ENCODE measurements around the gene PILRA.
"Not testable (repeated sequence)": the region's sequence is repeated elsewhere in the genome, so short reads cannot be mapped to it uniquely, and the experiment has no call there.

Gene PILRA

DNA sequence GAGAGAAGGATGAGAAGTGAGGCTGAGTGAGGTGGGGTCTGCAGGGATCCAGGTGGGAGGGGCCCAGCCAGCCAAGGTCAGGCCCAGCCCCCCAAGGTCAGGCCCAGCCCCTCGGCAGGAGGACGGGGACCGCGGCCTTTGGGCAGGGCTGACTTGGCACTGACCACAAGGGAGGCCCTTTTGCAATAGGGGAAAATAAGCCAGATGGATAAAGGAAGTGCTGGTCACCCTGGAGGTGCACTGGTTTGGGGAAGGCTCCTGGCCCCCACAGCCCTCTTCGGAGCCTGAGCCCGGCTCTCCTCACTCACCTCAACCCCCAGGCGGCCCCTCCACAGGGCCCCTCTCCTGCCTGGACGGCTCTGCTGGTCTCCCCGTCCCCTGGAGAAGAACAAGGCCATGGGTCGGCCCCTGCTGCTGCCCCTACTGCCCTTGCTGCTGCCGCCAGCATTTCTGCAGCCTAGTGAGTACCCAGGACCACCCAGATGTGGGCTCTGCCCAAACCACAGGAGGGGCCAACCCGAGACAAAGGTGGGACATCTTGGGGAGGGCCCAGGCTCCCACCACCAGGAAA lies at the start of gene PILRA:
PILRA (plus strand) TSS at position 227 of the 571 bp plus-strand sequence; CDS start at position 397, 170 bp downstream.
- DNase-seq (ENCODE audit: low spot score) = peak; percentile 38

DNA sequence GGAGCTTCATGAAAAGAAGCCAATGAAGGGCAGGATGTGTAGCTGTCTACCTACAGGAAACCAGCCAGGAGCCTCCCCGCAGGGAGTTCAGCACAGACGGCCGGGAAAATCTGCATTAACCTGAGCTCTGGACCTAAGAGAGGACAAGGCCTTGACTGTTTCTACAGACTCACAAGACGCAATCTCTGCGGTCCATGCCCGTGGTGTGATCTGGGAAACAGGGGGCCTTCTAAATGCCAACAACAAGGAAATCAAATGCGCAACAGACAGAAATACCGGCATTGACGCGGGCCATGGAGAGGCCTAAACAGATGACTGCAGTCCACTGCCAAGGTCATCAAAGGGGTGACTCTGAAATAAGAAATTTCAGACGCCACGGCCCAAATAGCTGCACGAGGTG lies 49.1 kb upstream of the PILRA start:
- DNase-seq (ENCODE audit: low spot score) = not testable (repeated sequence)

DNA sequence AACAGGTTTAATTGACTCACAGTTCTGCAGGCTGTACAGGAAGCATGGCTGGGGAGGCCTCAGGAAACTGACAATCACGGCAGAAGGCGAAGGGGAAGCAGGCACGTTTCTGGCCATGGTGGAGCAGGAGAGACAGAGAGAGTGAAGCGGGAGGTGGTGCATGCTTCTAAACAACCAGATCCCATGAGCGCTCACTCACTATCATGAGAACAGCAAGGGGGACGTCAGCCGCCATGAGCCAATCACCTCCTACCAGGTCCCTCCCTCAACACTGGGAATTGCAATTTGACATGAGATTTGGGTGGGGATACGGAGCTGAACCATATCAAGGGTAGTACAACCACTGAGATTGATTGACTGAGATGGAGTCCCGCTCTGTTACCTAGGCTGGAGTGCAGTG lies 47.6 kb upstream of the PILRA start:
- DNase-seq (ENCODE audit: low spot score) = not testable (repeated sequence)

DNA sequence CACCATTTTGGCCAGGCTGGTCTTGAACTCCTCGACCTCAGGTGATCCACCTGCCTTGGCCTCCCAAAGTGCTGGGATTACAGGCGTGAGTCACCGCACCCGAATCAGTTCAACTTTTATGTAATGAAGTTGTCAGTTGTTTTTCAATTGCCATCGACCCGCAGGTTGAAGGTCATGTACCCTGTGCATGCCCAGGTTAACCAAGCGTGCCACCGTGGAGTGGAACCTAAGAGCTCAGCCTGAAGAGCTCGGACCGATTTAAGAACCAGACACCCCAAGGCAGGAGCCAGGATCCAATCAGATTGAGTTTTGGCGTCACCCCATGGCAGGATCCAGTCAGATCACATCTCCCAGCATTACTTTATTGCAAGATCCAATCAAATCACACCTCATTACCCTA lies 46.4 kb upstream of the PILRA start:
- not testable (repeated sequence) for DNase-seq (ENCODE audit: low spot score)

DNA sequence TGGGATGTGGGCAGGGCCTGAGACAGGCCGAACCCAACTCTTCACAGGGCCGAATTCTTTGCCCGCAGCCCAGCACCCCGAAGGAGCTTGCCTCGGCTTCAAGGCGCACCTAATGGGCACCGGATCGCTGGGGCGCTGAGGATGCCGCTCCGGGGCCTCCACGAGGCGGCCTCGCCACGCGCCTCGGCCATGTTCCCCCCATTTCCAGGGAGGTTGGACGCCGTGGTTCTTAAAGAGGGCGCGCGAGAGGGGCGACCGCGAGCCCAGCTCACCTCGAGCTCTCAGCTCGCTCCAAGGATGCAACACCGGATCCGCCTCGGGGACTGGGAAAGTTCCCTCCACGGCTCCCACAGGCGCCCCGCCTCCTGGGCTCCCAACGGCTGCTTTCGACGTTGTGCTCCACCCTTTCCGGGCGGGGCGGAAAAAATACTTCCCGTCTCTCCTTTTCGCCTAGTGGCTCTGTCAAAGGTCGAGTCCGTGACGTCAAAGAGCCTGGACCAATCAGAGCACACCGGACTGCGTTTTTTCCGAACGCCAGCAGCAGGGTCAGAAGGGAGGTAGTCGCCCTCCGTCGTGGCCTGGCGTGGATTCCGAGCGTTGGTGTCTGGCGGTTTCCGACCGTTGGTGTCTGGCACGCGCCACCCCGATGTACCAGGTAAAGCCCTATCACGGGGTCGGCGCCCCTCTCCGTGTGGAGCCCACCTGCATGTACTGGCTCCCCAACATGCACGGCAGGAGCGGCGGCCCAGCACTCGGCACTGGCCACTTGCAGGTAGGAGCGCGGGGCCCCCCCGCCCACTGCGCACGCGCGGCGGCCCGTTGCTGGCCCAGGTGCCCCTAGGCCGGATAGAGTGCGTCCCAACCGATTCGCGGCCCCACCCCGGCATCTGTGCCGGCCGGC lies 37.5 kb upstream of the PILRA start:
- DNase-seq (ENCODE audit: low spot score) = peak; percentile 95

DNA sequence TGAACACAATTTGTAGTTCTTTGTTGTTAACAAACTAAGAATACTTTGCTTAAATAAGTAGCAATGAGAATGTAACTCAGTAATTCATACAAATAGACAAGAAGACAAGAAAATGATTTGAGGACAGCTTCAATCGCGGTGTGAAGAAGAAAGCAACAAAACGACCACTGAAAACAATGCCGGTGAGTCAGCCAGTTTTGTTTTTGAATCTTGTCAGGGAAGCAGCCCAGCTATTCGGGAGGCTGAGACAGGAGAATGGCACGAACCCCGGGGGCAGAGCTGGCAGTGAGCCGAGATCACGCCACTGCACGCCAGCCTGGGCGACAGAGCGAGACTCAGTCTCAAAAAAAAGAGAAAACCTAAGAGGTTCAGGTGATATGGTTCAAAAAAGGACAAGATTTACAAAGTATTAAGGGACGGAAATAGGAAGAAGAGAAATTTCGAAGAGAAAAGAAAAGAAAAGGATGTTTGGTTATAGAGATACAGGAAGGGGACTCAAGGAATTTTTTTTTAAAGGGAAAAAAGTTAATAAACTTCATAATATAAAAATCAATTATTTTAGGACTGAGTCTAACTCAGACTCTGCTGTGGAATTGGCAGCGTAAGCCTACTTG lies 35.1 kb upstream of the PILRA start:
- not testable (repeated sequence) for DNase-seq (ENCODE audit: low spot score)

DNA sequence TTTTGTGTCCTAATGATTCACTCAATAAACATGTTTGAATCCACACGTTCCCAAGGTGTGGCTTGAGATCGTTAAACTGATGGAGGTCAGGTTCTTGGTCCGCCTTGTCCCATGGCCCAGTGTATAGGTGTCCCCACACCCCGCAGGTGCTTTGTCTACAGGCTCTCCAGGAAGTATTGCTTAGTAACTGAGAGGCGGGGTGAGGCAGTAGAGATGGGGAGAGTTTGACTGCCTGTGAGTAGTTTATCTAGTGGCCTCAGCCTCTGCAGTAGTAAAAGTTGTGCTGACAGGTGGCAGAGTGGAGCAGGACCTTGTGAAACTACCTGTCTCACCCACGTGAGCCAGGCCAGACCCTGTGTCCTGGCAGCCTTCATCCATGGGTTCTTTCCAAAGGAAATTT lies 32.0 kb upstream of the PILRA start:
- not testable (repeated sequence) for DNase-seq (ENCODE audit: low spot score)

DNA sequence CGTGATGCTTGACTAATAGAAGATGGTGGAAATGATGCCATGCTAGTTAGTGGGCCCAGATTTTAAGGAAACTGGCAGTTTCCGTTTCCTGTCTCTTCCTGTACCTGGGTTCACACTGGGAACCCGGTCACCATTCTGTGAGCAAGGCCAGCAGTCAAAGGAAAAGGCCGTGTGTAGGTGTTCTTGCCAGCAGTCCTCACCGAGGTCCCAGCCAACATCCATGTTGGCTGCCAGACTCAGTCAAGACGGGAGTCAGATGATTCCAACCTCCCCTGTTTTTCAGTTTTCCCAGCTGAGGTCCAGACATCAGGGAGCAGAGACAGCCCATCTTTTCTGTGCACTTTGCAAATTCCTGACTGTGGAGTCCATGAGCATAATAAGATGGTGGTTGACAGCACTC lies 30.5 kb upstream of the PILRA start:
- peak; percentile 30 for DNase-seq (ENCODE audit: low spot score)

DNA sequence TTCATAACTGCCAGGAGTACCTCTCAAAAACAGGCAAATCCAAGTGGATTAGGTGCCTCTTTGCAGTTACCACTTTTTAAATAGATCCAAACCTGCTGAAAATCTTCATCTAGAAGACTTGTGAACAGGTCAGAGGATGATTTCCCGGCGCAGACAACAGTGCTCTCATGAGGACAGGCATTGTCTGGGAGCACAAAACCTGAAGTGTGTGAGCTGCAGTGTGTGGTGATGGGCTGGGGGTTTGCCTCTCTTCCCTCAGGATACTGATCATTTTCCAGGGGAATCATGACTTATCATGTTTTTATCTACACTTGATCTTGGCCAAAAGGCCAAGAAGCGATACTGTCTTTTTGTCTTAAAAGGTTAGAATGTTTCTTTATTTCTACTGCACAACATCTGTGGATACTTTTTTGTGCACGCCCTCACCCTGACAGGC lies 29.1 kb upstream of the PILRA start:
- not testable (repeated sequence) for DNase-seq (ENCODE audit: low spot score)

DNA sequence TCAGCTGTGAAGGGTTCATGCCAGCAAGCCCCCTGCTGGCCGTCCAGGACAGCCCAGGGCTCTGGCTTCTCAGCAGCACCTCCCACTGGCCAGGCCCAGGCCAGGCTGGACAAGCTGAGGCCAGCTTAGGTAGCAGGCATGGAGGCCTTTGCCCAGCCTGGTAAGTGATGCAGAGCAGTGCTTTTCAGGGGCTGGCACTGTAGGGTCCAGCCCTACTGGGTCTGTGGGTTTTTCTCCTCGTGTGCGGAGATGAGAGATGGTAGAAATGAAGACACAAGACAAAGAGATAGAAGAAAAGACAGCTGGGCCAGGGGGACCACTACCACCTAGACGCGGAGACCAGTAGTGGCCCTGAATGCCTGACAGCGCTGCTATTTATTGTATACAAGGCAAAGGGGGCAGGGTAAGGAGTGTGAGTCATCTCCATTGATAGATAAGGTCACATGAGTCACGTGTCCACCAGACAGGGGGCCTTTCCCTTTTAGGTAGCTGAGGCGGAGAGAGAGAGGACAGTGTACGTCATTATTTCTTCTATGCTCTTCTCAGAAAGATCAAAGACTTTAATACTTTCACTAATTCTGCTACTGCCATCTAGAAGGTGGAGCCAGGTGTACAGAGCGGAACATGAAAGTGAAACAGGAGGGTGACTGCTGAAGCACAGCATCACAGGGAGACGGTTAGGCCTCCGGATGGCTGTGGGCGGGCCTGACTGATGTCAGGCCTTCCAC lies 28.6 kb upstream of the PILRA start:
- DNase-seq (ENCODE audit: low spot score) = not testable (repeated sequence)

DNA sequence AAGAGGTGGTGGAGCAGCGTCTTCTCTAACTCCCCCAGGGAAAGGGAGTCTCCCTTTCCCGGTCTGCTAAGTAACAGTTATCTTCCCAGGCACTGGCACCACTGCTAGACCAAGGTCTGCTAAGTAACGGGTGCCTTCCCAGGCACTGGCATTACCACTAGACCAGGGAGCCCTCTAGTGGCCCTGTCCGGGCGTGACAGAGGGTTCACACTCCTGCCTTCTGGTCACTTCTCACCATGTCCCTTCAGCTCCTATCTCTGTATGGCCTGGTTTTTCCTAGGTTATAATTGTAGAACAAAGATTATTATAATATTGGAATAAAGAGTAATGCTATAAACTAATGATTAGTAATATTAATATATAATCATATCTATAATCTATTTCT lies 28.0 kb upstream of the PILRA start:
- DNase-seq (ENCODE audit: low spot score) = peak; percentile 66

DNA sequence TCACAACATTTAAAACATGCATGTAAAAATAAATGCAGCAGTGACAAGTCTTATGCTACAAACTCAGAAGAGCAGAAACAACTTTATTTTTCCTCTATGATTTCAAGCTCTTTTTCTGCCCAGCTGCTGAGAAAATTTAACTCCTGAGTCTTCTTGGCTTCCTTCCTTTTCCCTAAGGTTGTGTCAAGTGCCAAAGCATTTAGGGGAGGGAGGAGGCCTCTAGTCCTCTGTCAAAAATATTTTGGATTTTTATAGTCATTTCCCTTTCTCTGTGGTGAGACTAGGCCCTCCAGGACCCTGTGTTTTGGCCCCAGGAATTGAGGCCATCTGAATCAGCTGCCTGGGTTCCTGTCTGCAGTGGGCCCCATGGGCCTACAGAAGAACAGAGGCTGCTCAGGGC lies 26.4 kb upstream of the PILRA start:
- DNase-seq (ENCODE audit: low spot score) = no peak

DNA sequence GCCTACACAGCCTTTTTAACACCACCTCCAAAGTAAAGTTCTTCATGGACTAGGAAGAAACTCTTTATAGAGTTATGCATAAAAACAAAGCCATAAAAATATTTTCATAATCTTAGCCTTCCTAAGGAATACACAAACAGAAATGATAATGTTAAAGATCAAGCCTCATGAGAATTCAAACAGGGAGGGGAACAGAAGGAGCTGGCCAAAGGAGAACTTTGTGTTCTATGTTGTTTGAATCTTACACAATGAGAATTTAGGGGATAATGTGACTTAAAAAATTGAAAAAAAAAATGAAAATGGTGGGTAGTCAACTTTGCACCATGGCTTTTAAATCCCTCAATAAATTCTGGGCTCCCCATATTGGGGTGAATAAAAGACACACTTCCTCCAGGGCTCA lies 24.5 kb upstream of the PILRA start:
- no peak for DNase-seq (ENCODE audit: low spot score)

DNA sequence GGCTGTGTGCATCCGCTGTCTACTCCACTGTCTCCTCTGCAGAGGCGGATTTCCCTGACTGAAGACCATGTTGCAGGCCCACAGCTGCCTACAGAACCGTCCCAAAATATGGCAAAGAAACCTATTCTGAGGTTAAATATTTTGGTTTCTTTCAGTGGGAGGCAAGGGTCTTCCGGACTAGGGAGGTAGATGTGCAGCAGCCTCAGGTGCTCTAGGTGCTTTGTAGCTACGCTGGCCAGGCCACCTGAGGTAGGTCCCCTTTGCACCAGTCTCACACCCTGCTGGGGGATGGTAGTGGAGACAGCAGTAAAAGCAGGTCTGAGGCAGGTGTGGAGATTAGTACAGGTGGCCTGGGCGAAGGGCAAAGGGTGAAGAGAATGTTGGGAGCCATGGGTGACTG lies 23.5 kb upstream of the PILRA start:
- no peak for DNase-seq (ENCODE audit: low spot score)

DNA sequence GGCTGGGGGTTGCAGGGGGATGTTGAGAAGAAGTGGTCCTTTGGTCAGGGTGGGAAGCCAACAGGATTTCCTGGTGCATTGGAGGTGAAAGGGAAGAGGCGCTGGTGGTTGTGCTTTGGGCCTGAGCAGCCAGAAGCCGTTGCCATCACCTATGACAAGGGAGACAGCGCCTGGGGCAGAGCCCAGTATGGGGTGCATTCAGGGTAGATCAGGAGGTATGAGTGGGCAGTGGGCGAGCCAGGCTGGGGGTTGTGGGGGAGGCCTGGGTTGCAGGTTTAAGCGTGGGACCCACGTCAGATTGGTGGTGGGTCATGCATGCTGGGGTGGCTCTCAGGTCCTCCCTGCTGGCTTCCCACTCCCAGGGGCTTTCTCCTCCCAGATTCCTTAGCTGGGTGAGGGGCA lies 21.6 kb upstream of the PILRA start:
- DNase-seq (ENCODE audit: low spot score) = no peak

DNA sequence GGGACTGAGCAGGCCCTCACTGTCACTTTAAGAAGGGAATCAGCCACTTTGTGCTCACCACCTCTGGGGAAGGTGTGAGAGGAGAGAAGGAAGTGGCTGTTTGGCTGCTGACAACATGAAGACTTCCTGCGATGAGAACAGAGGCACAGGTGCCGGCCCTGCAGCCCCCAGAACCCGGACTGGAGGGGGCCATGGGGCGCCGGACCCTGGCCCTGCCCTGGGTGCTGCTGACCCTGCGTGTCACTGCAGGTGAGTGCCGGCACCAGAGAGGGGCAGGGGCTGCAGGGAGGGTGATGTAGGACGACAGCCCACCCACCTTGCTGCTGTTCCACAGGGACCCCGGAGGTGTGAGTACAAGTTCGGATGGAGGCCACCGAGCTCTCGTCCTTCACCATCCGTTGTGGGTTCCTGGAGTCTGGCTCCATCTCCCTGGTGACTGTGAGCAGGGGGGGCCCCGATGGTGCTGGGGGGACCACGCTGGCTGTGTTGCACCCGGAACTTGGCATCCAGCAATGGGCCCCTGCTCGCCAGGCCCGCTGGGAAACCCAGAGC lies 21.0 kb upstream of the PILRA start:
- not testable (repeated sequence) for DNase-seq (ENCODE audit: low spot score)

DNA sequence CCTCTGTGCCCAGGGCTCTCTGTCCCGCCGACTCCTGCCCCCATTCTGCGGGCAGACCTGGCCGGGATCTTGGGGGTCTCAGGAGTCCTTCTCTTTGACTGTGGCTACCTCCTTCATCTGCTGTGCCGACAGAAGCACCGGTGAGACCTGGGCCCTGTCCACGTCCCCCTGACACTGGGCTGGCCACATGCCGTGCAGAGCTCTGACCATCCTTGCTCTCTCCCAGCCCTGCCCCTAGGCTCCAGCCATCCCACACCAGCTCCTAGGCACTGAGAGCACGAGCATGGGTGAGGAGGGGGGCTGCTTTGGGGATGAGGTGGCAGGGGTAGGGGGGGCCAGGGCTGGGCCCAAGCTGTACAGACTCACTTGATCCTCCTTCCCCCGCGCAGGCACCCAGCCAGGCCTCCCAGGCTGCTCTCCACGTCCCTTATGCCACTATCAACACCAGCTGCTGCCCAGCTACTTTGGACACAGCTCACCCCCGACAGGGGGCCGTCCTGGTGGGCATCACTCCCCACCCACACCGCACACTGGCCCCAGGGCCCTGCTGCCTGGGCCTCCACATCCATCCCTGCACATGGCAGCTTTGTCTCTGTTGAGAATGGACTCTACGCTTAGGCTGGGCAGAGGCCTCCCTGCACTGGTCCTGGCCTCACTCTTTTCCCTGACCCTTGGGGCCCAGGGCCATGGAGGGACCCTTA lies 20.2 kb upstream of the PILRA start:
- DNase-seq (ENCODE audit: low spot score) = no peak

DNA sequence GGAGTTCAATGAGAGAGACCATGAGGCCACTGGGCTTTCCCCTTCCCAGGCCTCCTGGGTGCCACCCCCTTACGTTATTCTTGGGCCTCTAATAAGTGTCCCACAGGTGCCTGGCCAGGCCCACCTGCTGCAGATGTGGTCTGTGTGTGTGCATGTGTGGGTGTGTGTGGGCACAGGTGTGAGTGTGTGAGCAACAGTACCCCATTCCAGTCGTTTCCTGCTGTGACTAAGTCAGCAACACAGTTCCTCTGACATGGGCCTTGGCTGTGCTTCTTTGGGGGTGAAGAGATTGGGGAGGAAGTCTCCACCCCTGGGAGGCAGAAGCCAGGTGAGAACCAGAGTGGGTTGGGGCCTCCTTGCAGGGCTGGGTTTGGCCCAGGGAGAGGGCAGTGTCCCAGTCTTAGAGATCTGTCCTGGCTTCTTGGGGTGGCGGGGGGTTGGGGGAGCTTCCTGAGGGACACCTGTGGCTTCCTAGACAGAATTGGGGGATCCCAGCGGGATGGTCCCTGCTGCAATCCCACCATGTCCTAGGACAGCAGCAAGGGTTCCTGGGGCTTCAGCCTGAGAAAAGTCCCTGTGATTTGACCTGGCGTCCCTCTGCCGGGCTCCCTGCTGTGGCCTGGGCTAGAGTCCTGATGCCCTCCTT lies 19.5 kb upstream of the PILRA start:
- DNase-seq (ENCODE audit: low spot score) = no peak

DNA sequence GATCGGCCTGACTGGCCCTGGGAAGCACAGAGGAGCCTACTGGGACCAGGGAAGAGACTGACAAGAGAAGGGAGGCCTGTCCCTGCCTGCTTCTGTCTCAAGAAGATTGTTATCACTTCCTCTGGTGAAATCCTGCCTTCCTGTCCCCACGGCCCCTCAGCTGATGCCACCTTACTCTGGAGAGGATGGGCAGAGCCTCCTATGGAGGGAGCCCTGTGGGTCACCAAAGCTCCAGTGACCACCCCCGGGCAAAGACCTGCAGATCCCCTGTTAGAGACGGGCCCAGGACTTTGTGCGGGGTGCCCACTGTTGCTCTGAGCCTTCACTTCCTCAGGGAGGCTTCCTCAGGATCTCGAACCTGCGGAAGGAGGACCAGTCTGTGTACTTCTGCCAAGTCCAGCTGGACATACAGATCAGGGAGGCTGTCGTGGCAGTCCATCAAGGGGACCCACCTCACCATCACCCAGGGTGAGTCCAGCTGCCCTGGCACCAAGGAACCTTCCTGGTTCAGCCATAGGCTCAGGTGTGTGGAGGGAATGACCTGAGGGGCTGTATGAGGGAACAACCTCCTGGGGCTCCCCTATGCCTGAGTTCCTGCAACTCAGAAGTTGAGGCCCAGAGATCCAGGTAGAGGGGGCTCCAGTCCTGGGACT lies 16.7 kb upstream of the PILRA start:
- DNase-seq (ENCODE audit: low spot score) = no peak

DNA sequence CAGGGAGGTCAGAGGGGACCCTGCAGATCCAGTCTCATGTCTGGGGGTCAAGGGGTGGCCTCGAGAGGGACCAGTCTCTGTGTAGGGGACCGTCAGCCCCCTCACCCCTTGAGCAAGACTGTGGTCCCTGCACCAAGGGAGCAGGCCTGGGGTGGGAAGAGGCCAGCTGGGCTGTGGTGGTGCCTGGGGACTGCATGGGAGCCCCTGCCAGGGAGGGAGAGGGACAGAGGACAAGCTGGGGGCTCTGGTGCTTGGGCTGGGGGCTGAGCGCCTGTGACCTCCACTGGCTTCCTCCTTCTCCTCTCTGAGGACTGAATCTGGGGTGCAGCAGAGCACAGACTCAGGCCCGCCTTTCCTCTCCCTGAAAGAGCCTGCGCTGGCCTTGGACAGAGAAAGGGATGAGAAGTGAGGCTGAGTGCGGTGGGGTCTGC lies 16.1 kb upstream of the PILRA start:
- no peak for DNase-seq (ENCODE audit: low spot score)
